Stimulated activated CD4-positive, alpha-beta T cell treated with anti-CD3 and anti-CD28 coated beads, Interleukin-2, amount 100 ng/mL, for 48 hours (primary cell): Measurements from ENCODE around the gene COMMD4.
"Not testable (repeated sequence)": the region's sequence is repeated elsewhere in the genome, so short reads cannot be mapped to it uniquely, and the experiment has no call there.

ENCODE experiments used
- DNase-seq, 2 donors: peaks; one replicate each; pipeline ENCODE4 v3.0.0-alpha.2; 2020

The COMMD4 gene

GRCh38 chr15:75383986-75384385 is 48.1 kb downstream of the COMMD4 start:
- not testable (repeated sequence) for DNase-seq
